Activated CD8-positive, alpha-beta memory T cell treated with anti-CD3 and anti-CD28 coated beads, Interleukin-2, amount 10 ng/mL, durations not matched to agents 7 days and 5 days (primary cell): ENCODE measurements around the gene ANKRD31. TPM values are rescaled to one million over a fixed set of nuclear protein-coding genes. Genes with fewer than 3 reads are reported as not detected.
"Not testable (repeated sequence)": the region's sequence is repeated elsewhere in the genome, so short reads cannot be mapped to it uniquely, and the experiment has no call there.

ENCODE experiments used
- ATAC-seq: fragments of 150-1000 bp; cut with Tn5 transposase; one replicate; pipeline ENCODE4 v1.10.0; 2021; ENCODE audit warnings: moderate library complexity
- CTCF ChIA-PET: fragments of 350-600 bp; sonication (Branson Sonifier 250); formaldehyde crosslinking; loops from one replicate; lab custom pipeline; 2021; ENCODE audit warnings: antibody characterized with exemption; lab: Charles Lee
- DNase-seq: peaks from one replicate; pipeline ENCODE4 v3.0.0-alpha.2; 2020
- H3K27ac Mint-ChIP-seq: one replicate; pipeline ENCODE4 v1.8.0; 2021; ENCODE audit warnings: mild to moderate bottlenecking, mixed read lengths
- H3K27me3 Mint-ChIP-seq: one replicate; pipeline ENCODE4 v1.8.0; 2021; ENCODE audit warnings: mixed read lengths
- H3K36me3 Mint-ChIP-seq: one replicate; pipeline ENCODE4 v1.8.0; 2021; ENCODE audit warnings: mild to moderate bottlenecking, mixed read lengths
- H3K4me1 Mint-ChIP-seq: one replicate; pipeline ENCODE4 v1.8.0; 2021; ENCODE audit warnings: mixed read lengths
- H3K4me3 Mint-ChIP-seq: one replicate; pipeline ENCODE4 v1.8.0; 2021; ENCODE audit warnings: mild to moderate bottlenecking, moderate library complexity, mixed read lengths
- H3K9me3 Mint-ChIP-seq: one replicate; pipeline ENCODE4 v1.8.0; 2022; ENCODE audit warnings: low read depth, mixed read lengths
- total RNA-seq, 2 experiments: library from RNA; stranded (reverse); gene quantifications; one replicate each; pipeline ENCODE4 v1.2.3, GENCODE V29; 2021

Gene ANKRD31
- total RNA-seq, 2 experiments from 2014 or later = 0.26 to 0.28 TPM

DNA sequence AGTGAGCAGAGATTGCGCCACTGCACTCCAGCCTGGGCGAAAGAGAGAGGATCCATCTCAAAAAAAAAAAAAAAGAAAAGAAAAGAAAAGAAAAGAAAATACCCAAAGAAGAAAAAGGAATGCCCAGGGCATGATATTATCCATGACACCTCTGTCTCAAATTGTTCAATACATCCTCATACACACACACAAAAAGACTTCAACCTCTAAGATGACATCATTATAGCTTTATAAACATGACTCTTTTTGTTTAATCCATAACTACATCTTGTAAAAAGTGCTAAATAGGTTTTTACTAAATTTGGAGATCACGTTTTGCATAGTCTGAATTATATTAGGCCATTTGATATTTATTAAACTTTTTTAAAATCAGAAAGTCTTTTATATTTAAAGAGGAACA, 33.1 kb downstream of the ANKRD31 start:
- H3K36me3 Mint-ChIP-seq = no peaks in the 10 kb centered on the region
- H3K4me3 Mint-ChIP-seq = no peak overlapping the region
- H3K4me1 Mint-ChIP-seq = no peaks in the 10 kb centered on the region
- ATAC-seq = no peak
- CTCF ChIA-PET = no interaction called here
- DNase-seq = no peak
- H3K27me3 Mint-ChIP-seq = no peaks in the 10 kb centered on the region
- no peak overlapping the region for H3K27ac Mint-ChIP-seq
- no peaks in the 10 kb centered on the region for H3K9me3 Mint-ChIP-seq

DNA sequence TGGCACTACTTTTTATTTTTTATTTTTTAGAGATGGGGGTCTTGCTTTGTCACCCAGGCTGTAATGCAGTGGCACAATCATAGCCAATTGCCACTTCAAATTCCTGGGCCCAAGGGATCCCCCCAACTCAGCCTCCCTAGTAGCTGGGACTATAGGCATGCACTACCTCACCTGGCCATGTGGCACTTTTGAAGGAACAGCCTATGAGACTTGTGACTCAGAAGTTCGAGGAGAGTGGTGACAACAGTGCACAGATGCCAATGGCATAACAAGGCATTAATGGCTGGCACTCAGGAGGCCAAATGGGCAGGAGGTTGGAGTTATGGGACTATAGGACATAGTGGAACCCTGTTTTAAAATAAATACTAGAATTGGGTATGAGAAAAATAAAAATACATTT, 33.7 kb downstream of the ANKRD31 start:
- no peak overlapping the region for H3K27ac Mint-ChIP-seq
- H3K27me3 Mint-ChIP-seq = no peaks in the 10 kb centered on the region
- H3K9me3 Mint-ChIP-seq = no peaks in the 10 kb centered on the region
- DNase-seq = no peak
- no peaks in the 10 kb centered on the region for H3K36me3 Mint-ChIP-seq
- H3K4me1 Mint-ChIP-seq = no peaks in the 10 kb centered on the region
- no peak overlapping the region for H3K4me3 Mint-ChIP-seq
- ATAC-seq = no peak
- CTCF ChIA-PET = no interaction called here

DNA sequence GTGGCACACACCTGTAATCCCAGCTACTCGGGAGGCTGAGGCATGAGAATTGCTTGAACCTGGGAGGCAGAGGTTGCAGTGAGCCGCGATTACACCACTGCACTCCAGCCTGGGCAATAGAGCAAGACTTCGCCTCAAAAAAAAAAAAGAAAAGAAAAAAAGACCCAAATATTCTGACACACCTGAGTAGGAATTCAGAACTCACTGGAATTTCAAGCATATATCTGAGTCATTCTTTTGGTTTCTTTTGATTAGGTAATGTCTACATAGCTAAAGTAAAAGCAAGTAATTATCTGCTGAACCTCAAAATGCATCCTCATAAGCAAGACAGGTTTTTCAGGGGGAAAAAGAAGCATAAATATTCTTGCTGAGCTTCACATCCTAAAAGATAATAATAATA, 35.9 kb downstream of the ANKRD31 start:
- CTCF ChIA-PET = interaction anchor here (0.7 kb wide), 2 partner anchors 155 to 974 kb away, joined by 3 read pairs; no protein-coding TSS in a partner anchor
- no peak overlapping the region for H3K4me3 Mint-ChIP-seq

DNA sequence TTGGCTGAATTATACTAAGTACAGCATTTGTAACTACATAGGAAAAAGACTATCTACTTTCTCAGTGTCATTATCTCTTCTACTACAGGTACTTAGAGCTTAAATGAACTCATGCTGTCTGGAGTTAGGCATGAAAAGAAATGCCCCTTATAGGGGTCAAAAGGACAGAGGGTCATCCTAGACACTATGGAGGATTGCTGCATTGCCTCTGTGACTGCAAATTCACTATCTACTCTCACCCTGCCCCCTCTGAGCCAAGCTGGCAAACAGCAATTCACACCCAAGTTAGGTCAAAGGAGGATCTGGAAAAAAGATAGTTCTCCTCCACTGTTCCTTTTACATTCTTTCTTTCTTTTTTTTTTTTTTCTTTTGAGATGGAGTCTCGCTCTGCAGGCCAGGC, 36.7 kb downstream of the ANKRD31 start:
- Mint-ChIP-seq H3K4me1 (no peaks in the 10 kb centered on the region), H3K27ac (no peak overlapping the region), H3K36me3 (no peaks in the 10 kb centered on the region), H3K9me3 (no peaks in the 10 kb centered on the region), H3K27me3 (no peaks in the 10 kb centered on the region), H3K4me3 (no peak overlapping the region)
- ATAC-seq = no peak
- no peak for DNase-seq
- CTCF ChIA-PET = interaction anchor here (0.7 kb wide), 2 partner anchors 156 to 975 kb away, joined by 3 read pairs; no protein-coding TSS in a partner anchor

More for the DNA sequence above, 35.9 kb downstream of the ANKRD31 start:
- ATAC-seq (no peak), DNase-seq (no peak)
- Mint-ChIP-seq H3K4me1 (no peaks in the 10 kb centered on the region), H3K36me3 (no peaks in the 10 kb centered on the region), H3K9me3 (no peaks in the 10 kb centered on the region), H3K27ac (no peak overlapping the region), H3K27me3 (no peaks in the 10 kb centered on the region)

DNA sequence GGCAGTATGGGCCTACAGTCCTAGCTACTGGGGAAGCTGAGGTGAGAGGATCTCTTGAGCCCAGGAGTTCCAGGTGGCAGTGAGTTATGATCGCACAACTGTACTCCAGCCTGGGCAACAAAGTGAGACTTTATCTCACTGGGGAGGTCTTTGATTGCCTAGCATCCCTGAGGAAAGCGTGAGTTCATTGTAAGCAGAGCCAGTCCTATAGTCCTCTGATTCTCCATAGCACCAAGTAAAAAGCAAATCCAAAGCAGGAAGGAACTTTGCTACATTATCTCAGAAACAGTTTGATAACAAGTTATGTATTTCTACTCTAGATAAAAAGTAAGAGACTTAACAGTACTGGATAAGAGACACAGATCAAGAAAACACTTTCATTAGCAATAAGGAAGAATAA, 37.6 kb downstream of the ANKRD31 start:
- no peak for ATAC-seq
- CTCF ChIA-PET = no interaction called here
- no peaks in the 10 kb centered on the region for H3K9me3 Mint-ChIP-seq

DNA sequence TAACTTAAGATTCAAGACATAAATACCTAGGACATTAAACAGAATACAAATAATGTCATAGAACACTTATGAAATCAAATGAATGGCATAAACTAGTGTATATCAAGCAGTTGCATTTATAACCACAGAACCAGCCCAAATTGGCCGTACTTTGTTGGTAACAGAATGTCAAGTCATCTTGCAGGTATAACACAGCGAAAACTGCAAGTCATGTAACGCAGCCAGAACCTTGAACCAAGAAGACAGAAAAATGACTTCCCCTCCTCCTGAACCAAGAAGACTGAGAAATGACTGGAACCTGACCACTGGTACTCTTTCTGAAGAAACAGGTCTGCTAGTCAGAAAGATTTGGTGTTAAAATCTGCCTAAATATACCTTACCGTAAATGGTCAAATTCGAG, 38.9 kb downstream of the ANKRD31 start:
- no peaks in the 10 kb centered on the region for H3K36me3 Mint-ChIP-seq
- ATAC-seq (no peak), DNase-seq (no peak)
- CTCF ChIA-PET = no interaction called here
- H3K4me1 Mint-ChIP-seq = no peaks in the 10 kb centered on the region
- H3K27ac Mint-ChIP-seq = no peak overlapping the region
- H3K9me3 Mint-ChIP-seq = no peaks in the 10 kb centered on the region
- H3K4me3 Mint-ChIP-seq = no peak overlapping the region
- H3K27me3 Mint-ChIP-seq = no peaks in the 10 kb centered on the region

More for the DNA sequence above, 37.6 kb downstream of the ANKRD31 start:
- no peak for DNase-seq
- Mint-ChIP-seq H3K27me3 (no peaks in the 10 kb centered on the region), H3K36me3 (no peaks in the 10 kb centered on the region), H3K4me3 (no peak overlapping the region), H3K27ac (no peak overlapping the region), H3K4me1 (no peaks in the 10 kb centered on the region)

DNA sequence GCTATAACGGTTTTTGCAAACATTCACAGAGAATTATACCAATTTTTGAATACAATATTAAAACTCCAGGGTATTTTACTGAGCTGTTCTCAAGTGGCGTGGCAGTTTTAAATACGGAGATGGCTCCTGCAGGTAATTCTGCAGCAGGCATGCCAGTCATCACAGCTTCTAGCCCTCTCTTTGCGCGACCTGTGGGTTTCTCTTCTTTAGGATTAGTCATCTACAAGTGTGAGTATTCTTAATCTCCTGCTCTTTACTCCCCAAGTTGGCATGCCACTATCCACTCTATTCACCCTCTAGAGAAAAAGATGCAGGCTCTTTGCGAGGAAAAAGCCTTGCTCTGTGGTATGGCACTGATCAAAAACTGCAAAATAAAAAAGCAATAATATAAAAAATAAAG, 43.9 kb downstream of the ANKRD31 start:
- ATAC-seq (no peak), DNase-seq (no peak)
- Mint-ChIP-seq H3K9me3 (no peaks in the 10 kb centered on the region), H3K27me3 (no peaks in the 10 kb centered on the region), H3K27ac (no peak overlapping the region), H3K36me3 (no peaks in the 10 kb centered on the region), H3K4me3 (no peak overlapping the region), H3K4me1 (no peaks in the 10 kb centered on the region)
- CTCF ChIA-PET = no interaction called here

DNA sequence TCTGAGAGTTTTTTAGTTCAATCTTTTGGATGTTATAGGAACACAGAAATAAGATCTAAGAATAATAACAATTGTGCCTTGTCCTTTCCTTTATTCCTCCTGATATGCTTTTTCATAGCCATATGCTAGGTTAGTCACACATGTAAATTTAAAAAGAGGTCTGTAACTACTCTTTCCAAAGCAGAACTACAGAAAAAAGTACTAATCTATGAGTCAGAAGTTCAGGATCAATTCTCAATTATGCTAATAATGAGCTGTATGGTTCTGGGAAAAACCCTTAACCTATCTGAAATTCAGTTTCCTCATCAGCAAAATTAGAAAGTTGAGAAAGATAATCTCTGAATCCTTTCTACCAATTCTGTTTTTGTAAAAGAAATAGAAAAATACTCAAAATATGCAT, 44.4 kb downstream of the ANKRD31 start:
- no peak for ATAC-seq
- no peaks in the 10 kb centered on the region for H3K27me3 Mint-ChIP-seq
- no peak overlapping the region for H3K4me3 Mint-ChIP-seq
- no peak overlapping the region for H3K27ac Mint-ChIP-seq
- H3K4me1 Mint-ChIP-seq = no peaks in the 10 kb centered on the region
- CTCF ChIA-PET = no interaction called here
- H3K9me3 Mint-ChIP-seq = no peaks in the 10 kb centered on the region
- DNase-seq = no peak
- H3K36me3 Mint-ChIP-seq = no peaks in the 10 kb centered on the region

DNA sequence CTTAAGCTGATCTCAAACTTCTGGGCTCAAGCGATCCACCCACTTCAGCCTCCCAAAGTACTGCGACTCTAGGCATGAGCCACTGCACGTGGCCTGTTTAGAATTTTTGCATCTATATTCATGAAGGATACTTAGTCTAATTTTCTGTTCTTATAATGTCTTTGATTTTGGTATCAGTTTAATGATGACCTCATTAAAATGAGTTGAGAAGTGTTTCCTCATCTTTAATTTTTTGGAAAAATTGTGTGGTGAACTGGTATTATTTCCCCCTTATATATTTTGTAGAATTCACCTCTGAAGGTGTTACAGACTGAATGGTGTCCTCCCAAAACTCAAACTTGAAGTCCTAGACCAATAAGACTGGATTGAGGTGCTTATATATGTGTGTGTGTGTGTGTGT, 46.5 kb downstream of the ANKRD31 start:
- Mint-ChIP-seq H3K4me3 (no peak overlapping the region), H3K27ac (no peak overlapping the region), H3K36me3 (no peaks in the 10 kb centered on the region), H3K27me3 (no peaks in the 10 kb centered on the region), H3K9me3 (no peaks in the 10 kb centered on the region), H3K4me1 (no peaks in the 10 kb centered on the region)
- DNase-seq = no peak
- ATAC-seq = no peak
- CTCF ChIA-PET = no interaction called here

DNA sequence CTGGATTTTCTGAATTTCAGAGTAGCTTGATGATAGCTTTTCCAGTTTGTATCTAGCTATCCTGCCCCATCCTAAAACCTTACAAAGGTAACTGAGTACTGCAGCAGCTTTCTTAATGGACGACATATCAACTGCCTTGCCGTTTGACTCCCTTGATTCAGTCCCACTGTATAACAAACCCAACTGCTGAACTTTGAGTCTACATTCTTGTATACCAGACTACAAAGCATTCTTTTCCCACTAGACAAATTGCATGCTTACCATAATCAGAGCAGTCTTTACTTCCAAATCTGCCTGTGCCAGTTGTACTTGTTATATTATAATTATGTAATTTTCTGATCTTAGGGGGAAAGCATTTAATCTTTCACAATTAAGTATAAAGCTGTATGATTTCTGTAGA, 47.3 kb downstream of the ANKRD31 start:
- H3K36me3 Mint-ChIP-seq = no peaks in the 10 kb centered on the region
- no peaks in the 10 kb centered on the region for H3K9me3 Mint-ChIP-seq
- no peaks in the 10 kb centered on the region for H3K4me1 Mint-ChIP-seq
- no peak for ATAC-seq
- DNase-seq = no peak
- H3K27me3 Mint-ChIP-seq = no peaks in the 10 kb centered on the region
- H3K27ac Mint-ChIP-seq = no peak overlapping the region
- H3K4me3 Mint-ChIP-seq = no peak overlapping the region
- CTCF ChIA-PET = no interaction called here

DNA sequence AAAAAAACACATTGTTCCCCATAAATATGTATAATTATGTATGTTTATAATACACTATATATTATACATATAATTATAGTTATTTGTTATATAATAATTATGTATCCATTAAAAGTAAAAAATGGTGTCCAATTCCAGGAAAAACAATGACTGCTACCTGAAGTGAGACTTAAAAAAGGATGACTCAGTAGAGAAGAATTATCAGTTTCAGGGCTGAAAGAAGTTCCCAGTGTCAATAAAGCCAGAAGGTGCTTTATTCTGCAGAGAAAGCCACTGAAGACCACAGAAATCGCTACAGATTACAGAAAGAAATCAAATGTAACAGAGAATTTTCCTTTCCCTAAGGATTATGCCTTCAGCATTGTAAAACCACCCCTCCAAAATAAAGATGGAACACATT, 50.9 kb downstream of the ANKRD31 start:
- ATAC-seq (no peak), DNase-seq (no peak)
- Mint-ChIP-seq H3K9me3 (no peaks in the 10 kb centered on the region), H3K27ac (no peak overlapping the region), H3K36me3 (peaks cover 2% of the 10 kb centered on the region), H3K4me1 (no peaks in the 10 kb centered on the region), H3K4me3 (no peak overlapping the region), H3K27me3 (no peaks in the 10 kb centered on the region)
- CTCF ChIA-PET = no interaction called here

DNA sequence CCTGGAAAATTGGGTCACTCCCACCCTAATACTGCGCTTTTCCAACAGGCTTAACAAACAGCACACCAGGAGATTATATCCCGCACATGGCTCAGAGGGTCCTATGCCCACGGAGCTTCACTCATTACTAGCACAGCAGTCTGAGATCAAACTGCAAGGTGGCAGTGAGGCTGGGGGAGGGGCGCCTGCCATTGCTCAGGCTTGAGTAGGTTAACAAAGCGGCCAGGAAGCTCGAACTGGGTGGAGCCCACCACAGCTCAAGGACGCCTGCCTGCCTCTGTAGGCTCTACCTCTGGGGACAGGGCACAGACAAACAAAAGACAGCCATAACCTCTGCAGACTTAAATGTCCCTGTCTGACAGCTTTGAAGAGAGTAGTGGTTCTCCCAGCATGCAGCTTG, 60.7 kb downstream of the ANKRD31 start:
- H3K9me3 Mint-ChIP-seq, H3K27ac Mint-ChIP-seq, H3K4me3 Mint-ChIP-seq, H3K4me1 Mint-ChIP-seq, H3K36me3 Mint-ChIP-seq, ATAC-seq, H3K27me3 Mint-ChIP-seq, DNase-seq, CTCF ChIA-PET: not testable (repeated sequence)

DNA sequence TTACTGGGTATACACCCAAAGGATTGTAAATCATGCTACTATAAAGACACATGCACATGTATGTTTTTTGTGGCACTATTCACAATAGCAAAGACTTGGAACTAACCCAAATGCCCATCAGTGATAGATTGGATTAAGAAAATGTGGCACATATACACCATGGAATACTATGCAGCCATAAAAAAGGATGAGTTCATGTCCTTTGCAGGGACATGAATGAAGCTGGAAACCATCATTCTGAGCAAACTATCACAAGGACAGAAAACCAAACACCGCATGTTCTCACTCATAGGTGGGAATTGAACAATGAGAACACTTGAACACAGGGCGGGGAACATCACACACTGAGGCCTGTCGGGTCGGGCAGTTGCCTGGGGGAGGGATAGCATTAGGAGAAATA, 61.8 kb downstream of the ANKRD31 start:
- not testable (repeated sequence) for H3K36me3 Mint-ChIP-seq, ATAC-seq

DNA sequence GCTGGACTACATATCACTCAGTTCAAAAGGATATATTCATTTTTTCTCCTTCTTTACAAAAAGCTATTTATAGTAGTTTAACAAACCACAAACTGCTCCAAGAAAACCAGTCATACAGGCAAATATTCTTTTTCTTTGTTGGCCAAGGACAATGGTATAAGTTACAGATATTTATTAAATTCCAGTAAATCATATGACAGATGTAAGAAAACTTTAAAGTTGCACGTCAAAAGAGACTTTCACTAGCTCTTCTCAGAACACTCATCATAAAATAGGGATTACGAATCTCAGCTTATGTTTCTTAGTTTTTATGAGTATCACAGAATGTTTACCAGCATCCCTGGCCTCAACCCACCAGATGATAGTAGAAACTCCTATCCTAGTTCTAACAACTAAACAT, 67.2 kb downstream of the ANKRD31 start:
- no peaks in the 10 kb centered on the region for H3K27me3 Mint-ChIP-seq
- H3K9me3 Mint-ChIP-seq = no peaks in the 10 kb centered on the region
- CTCF ChIA-PET = no interaction called here
- no peaks in the 10 kb centered on the region for H3K4me1 Mint-ChIP-seq
- no peaks in the 10 kb centered on the region for H3K36me3 Mint-ChIP-seq
- no peak overlapping the region for H3K4me3 Mint-ChIP-seq
- DNase-seq (no peak), ATAC-seq (no peak)
- no peak overlapping the region for H3K27ac Mint-ChIP-seq

More for the DNA sequence above, 61.8 kb downstream of the ANKRD31 start:
- H3K4me1 Mint-ChIP-seq, H3K27me3 Mint-ChIP-seq, CTCF ChIA-PET, H3K9me3 Mint-ChIP-seq, H3K4me3 Mint-ChIP-seq, DNase-seq, H3K27ac Mint-ChIP-seq: not testable (repeated sequence)
